OCI-LY1 (cell line): ENCODE measurements around the gene SPACDR.

ENCODE experiments used
- EZH2 ChIP-seq: fragments of 200-600 bp; sonication (generic), shearing (Covaris generic); IDR thresholded peaks from 2 replicates; pipeline ENCODE4 v1.8.0; 2017; ENCODE audit warnings: borderline replicate concordance, mixed run types, mild to moderate bottlenecking, antibody characterized with exemption, low read length, moderate library complexity, mixed read lengths
- TF ChIP-seq, protein P1 (sequence below): fragments of 200-600 bp; sonication (generic), shearing (Covaris generic); IDR thresholded peaks from 2 replicates; pipeline ENCODE4 v1.5.1; 2017; ENCODE audit warnings: mild to moderate bottlenecking, antibody characterized with exemption, low read length, moderate library complexity, mixed read lengths

DNA sequence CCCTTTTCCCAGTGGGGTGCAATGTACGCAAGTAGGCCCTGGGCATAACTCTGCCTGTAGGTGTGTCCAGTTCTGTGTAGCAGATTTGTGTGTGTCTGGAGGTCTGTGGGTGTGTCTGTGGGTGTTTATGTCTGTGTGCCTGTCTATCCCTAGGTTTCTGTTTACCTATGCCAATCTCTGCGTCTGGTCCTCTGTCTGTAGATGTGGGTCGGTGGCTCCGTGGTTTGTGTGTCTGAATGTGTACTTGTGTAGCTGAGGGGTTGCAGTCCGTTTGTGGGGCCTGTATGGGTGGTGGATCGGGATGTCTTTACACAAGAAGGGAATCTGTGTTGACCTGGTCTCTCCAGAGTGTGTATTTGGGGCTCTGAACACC lies 20.6 kb upstream of the SPACDR start:
- TF ChIP-seq, protein P1, sequence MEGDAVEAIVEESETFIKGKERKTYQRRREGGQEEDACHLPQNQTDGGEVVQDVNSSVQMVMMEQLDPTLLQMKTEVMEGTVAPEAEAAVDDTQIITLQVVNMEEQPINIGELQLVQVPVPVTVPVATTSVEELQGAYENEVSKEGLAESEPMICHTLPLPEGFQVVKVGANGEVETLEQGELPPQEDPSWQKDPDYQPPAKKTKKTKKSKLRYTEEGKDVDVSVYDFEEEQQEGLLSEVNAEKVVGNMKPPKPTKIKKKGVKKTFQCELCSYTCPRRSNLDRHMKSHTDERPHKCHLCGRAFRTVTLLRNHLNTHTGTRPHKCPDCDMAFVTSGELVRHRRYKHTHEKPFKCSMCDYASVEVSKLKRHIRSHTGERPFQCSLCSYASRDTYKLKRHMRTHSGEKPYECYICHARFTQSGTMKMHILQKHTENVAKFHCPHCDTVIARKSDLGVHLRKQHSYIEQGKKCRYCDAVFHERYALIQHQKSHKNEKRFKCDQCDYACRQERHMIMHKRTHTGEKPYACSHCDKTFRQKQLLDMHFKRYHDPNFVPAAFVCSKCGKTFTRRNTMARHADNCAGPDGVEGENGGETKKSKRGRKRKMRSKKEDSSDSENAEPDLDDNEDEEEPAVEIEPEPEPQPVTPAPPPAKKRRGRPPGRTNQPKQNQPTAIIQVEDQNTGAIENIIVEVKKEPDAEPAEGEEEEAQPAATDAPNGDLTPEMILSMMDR = no peak
- no peak for TF ChIP-seq EZH2
